B cell (primary cell): ENCODE results near the gene DYNLT3. TPM values are rescaled to one million over a fixed set of nuclear protein-coding genes. Genes with fewer than 3 reads are reported as not detected.

Experiments
- polyA plus RNA-seq: library from polyadenylated mRNA; depleted of rRNA; stranded (reverse); fragments of >200 nt; gene quantifications from 2 replicates; pipeline ENCODE4 v1.2.3, GENCODE V29; 2012
- small RNA-seq: library from RNA; depleted of rRNA; stranded (forward); fragments of <200 nt; gene quantifications from one replicate; pipeline ENCODE3, GENCODE V24; 2012; ENCODE audit warnings: low replicate concordance, low read depth; ENCODE audit not compliant: insufficient read length
- total RNA-seq, 2 donors: library from RNA; stranded (reverse); fragments of 120-200 nt in 1 of 2; gene quantifications; 1 replicate in 1 of 2; 2 replicates in 1 of 2; pipeline versions ENCODE4 v1.2.3 to v1.2.4, GENCODE V29; 2013 to 2022

The DYNLT3 gene
- total and polyA plus RNA-seq, 2 donors (not counting 1 experiment from before 2014, with no cell fraction given) = 15.3 to 20.4 TPM

Small RNA genes lying within 50 kb of the gene (small RNA-seq; reads per million reads assigned to genes)
- not detected for gene RNU6-49P

Other genes with a start within 250 kb of the DYNLT3 start
- 0.30 and 0.34 TPM in 2 replicates for gene XK, start 161.8 kb downstream of the DYNLT3 start, total RNA-seq
- 0.12 and 0.15 TPM in 2 replicates for gene XK, start 161.8 kb downstream of the DYNLT3 start, polyA plus RNA-seq
- 127 and 132 TPM in 2 replicates for gene CYBB, start 67.5 kb downstream of the DYNLT3 start, total RNA-seq
- gene CYBB, start 67.5 kb downstream of the DYNLT3 start, polyA plus RNA-seq = 72.1 and 77.4 TPM in 2 replicates
- gene SYTL5, start 159.0 kb upstream of the DYNLT3 start, total RNA-seq = not detected in 2 replicates
- 0.01 TPM in 1 of 2 replicates, not detected in the other for gene SYTL5, start 159.0 kb upstream of the DYNLT3 start, polyA plus RNA-seq